ENCODE results near the gene ABCB6. TPM values are rescaled to one million over a fixed set of nuclear protein-coding genes. Genes with fewer than 3 reads are reported as not detected.

Gene ABCB6
- total and polyA plus RNA-seq, 10 of the 15 experiments (the other 5 are each of a cell fraction or from before 2014, with no cell fraction given) = 2.3 to 22.1 (median 13.8) TPM

- 94% methylated on average over 6 of the region's 6 CpGs for WGBS (ENCODE audit: insufficient coverage, insufficient replicate concordance, low lambda C conversion rate, missing lambda C conversion rate)
- H3K9me3 ChIP-seq (replicated peaks; ENCODE audit: control insufficient read depth, insufficient read depth, low read length) = no peaks in the 10 kb centered on the region
- FAIRE-seq (no peak), DNase-seq (ENCODE audit: low read depth, low spot score) (no peak), ATAC-seq (no peak)
- H3K79me2 ChIP-seq (ENCODE audit: control insufficient read depth, insufficient read depth, low read length) = peaks cover 20% of the 10 kb centered on the region
- no peaks in the 10 kb centered on the region for H3K27me3 ChIP-seq (replicated peaks in 1 of 2; ENCODE audit: control insufficient read depth in 2 of 2, insufficient read depth in 2 of 2, low read length in 1 of 2)
- intact Hi-C loops (cut with micrococcal nuclease; ENCODE audit: unreplicated experiment) (no loop called here), in situ Hi-C loops (cut with MboI) (no loop called here)
- H4K20me1 ChIP-seq (ENCODE audit: control insufficient read depth, insufficient read depth) = no peaks in the 10 kb centered on the region
- H3K9ac ChIP-seq (ENCODE audit: control insufficient read depth, insufficient read depth, low read length) = no peak overlapping the region
- peaks cover 6 to 10% of the 10 kb centered on the region in 2 experiments; a peak in 3 of 4 replicates for H3K36me3 ChIP-seq (ENCODE audit: control insufficient read depth in 2 of 2, insufficient read depth in 2 of 2, low read length in 1 of 2)
- no peak overlapping the region for H3K4me2 ChIP-seq (ENCODE audit: control insufficient read depth, insufficient read depth)
- ChIA-PET SMC1A (ENCODE audit: uncharacterized antibody, unreplicated experiment) (interaction anchor here (0.9 to 1.5 kb wide), 2 partner anchors 12 to 95 kb away, joined by 3 read pairs; no protein-coding TSS in a partner anchor), CTCF (interaction anchor here (0.7 to 2.0 kb wide), 6 partner anchors 10 to 113 kb away, joined by 3 to 4 read pairs (median 4); no protein-coding TSS in a partner anchor), POLR2A (interaction anchor here (0.9 to 2.5 kb wide), 5 partner anchors 11 to 118 kb away, joined by 4 to 8 read pairs (median 5); partner anchors contain the start of gene ZFAND2B), RAD21 (ENCODE audit: unreplicated experiment) (no interaction called here)
- no peak for TF ChIP-seq SUZ12 (IDR thresholded peaks at IDR 0.05; ENCODE audit: unreplicated experiment)
- no peak overlapping the region for H3K27ac ChIP-seq (ENCODE audit: control insufficient read depth, insufficient read depth)
- H3K4me3 ChIP-seq = no peak overlapping the region
- no peak overlapping the region for H2AFZ ChIP-seq (ENCODE audit: control insufficient read depth, low read depth, low read length)
- H3K4me1 ChIP-seq (ENCODE audit: control insufficient read depth, insufficient read depth, low read length) = peaks cover 10% of the 10 kb centered on the region
- BruUV-seq (replicated peaks) = no TSS peak
These were observed 37.2 kb downstream of the ABCB6 start for GRCh38 chr2:219181531-219181930.

GRCh38 chr2:219180961-219181360, 37.8 kb downstream of the ABCB6 start:
- TF ChIP-seq ZBTB33 (IDR thresholded peaks at IDR 0.05) (no peak), NR2C2 (IDR thresholded peaks at IDR 0.05; ENCODE audit: borderline replicate concordance, control insufficient read depth, insufficient read length, low read depth) (no peak), BMI1 (IDR thresholded peaks at IDR 0.05; ENCODE audit: borderline replicate concordance) (no peak), SPI1 (IDR thresholded peaks at IDR 0.05; ENCODE audit: borderline replicate concordance, insufficient read depth, low read depth, low read length) (no peak), ZNF24 (IDR thresholded peaks at IDR 0.05) (no peak), EZH2 (IDR thresholded peaks at IDR 0.05; ENCODE audit: borderline replicate concordance, control insufficient read depth, low read depth, low read length) (no peak), BACH1 (IDR thresholded peaks at IDR 0.05; ENCODE audit: borderline replicate concordance) (no peak), HCFC1 (IDR thresholded peaks at IDR 0.05; ENCODE audit: low read length) (no peak), ATF3 (IDR thresholded peaks at IDR 0.05; ENCODE audit: borderline replicate concordance, extremely low read depth, low read depth, low read length) (no peak), ZNF274 (IDR thresholded peaks at IDR 0.05; ENCODE audit: insufficient read depth, insufficient read length) (no peak), FOXM1 (IDR thresholded peaks at IDR 0.05; ENCODE audit: low read depth, low read length) (no peak)
- no peak for ATAC-seq
- CTCF ChIA-PET = interaction anchor here (1.0 to 2.0 kb wide), 4 partner anchors 11 to 114 kb away, joined by 3 to 4 read pairs (median 4); no protein-coding TSS in a partner anchor
- POLR2A ChIA-PET = interaction anchor here (1.0 to 2.5 kb wide), 4 partner anchors 12 to 119 kb away, joined by 4 to 8 read pairs (median 6); partner anchors contain the start of gene ZFAND2B
- Histone ChIP-seq H3K36me3 (ENCODE audit: control insufficient read depth in 2 of 2, insufficient read depth in 2 of 2, low read length in 1 of 2) (peaks cover 6 to 10% of the 10 kb centered on the region in 2 experiments; a peak in 3 of 4 replicates), H3K27me3 (replicated peaks in 1 of 2; ENCODE audit: control insufficient read depth in 2 of 2, insufficient read depth in 2 of 2, low read length in 1 of 2) (no peaks in the 10 kb centered on the region), H3K79me2 (ENCODE audit: control insufficient read depth, insufficient read depth, low read length) (peaks cover 26% of the 10 kb centered on the region), H3K9me3 (replicated peaks; ENCODE audit: control insufficient read depth, insufficient read depth, low read length) (no peaks in the 10 kb centered on the region), H3K27ac (ENCODE audit: control insufficient read depth, insufficient read depth) (no peak overlapping the region), H4K20me1 (ENCODE audit: control insufficient read depth, insufficient read depth) (no peaks in the 10 kb centered on the region), H3K9ac (ENCODE audit: control insufficient read depth, insufficient read depth, low read length) (no peak overlapping the region), H2AFZ (ENCODE audit: control insufficient read depth, low read depth, low read length) (no peak overlapping the region), H3K4me3 (no peak overlapping the region), H3K4me1 (ENCODE audit: control insufficient read depth, insufficient read depth, low read length) (peaks cover 10% of the 10 kb centered on the region), H3K4me2 (ENCODE audit: control insufficient read depth, insufficient read depth) (no peak overlapping the region)
- SMC1A ChIA-PET (ENCODE audit: uncharacterized antibody, unreplicated experiment) = interaction anchor here (1.1 to 1.5 kb wide), 2 partner anchors 12 to 25 kb away, joined by 3 read pairs; partner anchors contain the start of gene ZFAND2B
- in situ Hi-C loops (cut with MboI) = no loop called here
- DNase-seq (ENCODE audit: low read depth, low spot score) = no peak
- intact Hi-C loops (cut with micrococcal nuclease; ENCODE audit: unreplicated experiment) = no loop called here
- WGBS (ENCODE audit: insufficient coverage, insufficient replicate concordance, low lambda C conversion rate, missing lambda C conversion rate) = 99% methylated on average over 5 of the region's 5 CpGs
- FAIRE-seq = no peak
- RAD21 ChIA-PET (ENCODE audit: unreplicated experiment) = no interaction called here
- no TSS peak for BruUV-seq (replicated peaks)

All from GM12878 (cell line).